Occipital lobe (tissue), 2 donors: ENCODE data around the gene ROBO1. TPM values are rescaled to one million over a fixed set of nuclear protein-coding genes. Genes with fewer than 3 reads are reported as not detected.

Source experiments
- DNase-seq: peaks from one replicate; lab custom pipeline; 2025; lab: John Stamatoyannopoulos, UW
- total RNA-seq: library from RNA; depleted of rRNA; stranded (reverse); fragments of >200 nt; gene quantifications from one replicate; pipeline ENCODE4 v1.2.3, GENCODE V29; 2014

The ROBO1 gene
- total RNA-seq, 1 donor from 2014 or later = 156 TPM

GRCh38 chr3:79094654-79095053 lies 673.1 kb downstream of the ROBO1 start:
- DNase-seq = no peak

GRCh38 chr3:79086514-79086913 lies 681.3 kb downstream of the ROBO1 start:
- peak; percentile 0 for DNase-seq

- DNase-seq = no peak
These were observed 682.6 kb downstream of the ROBO1 start for GRCh38 chr3:79085171-79085570.

GRCh38 chr3:79081335-79081734 lies 686.5 kb downstream of the ROBO1 start:
- DNase-seq = no peak

- DNase-seq = no peak
These were observed 693.2 kb downstream of the ROBO1 start for GRCh38 chr3:79074558-79074957.

GRCh38 chr3:79067734-79068133 lies 700.1 kb downstream of the ROBO1 start:
- DNase-seq = no peak

- no peak for DNase-seq
These were observed 701.3 kb downstream of the ROBO1 start for GRCh38 chr3:79066481-79066880.

- DNase-seq = no peak
These were observed 704.2 kb downstream of the ROBO1 start for GRCh38 chr3:79063624-79064023.

- no peak for DNase-seq
These were observed 710.0 kb downstream of the ROBO1 start for GRCh38 chr3:79057756-79058155.

- DNase-seq = no peak
These were observed 711.3 kb downstream of the ROBO1 start for GRCh38 chr3:79056498-79056897.

GRCh38 chr3:79052054-79052681 lies 715.6 kb downstream of the ROBO1 start:
- DNase-seq = no peak

GRCh38 chr3:79047581-79047980 lies 720.2 kb downstream of the ROBO1 start:
- no peak for DNase-seq

GRCh38 chr3:79041621-79042020 lies 726.2 kb downstream of the ROBO1 start:
- DNase-seq = no peak

GRCh38 chr3:79040701-79041100 lies 727.1 kb downstream of the ROBO1 start:
- no peak for DNase-seq

GRCh38 chr3:79040091-79040490 lies 727.7 kb downstream of the ROBO1 start:
- DNase-seq = no peak

- DNase-seq = no peak
These were observed 728.6 kb downstream of the ROBO1 start for GRCh38 chr3:79039192-79039591.

- no peak for DNase-seq
These were observed 729.2 kb downstream of the ROBO1 start for GRCh38 chr3:79038636-79039035.

- DNase-seq = no peak
These were observed 729.7 kb downstream of the ROBO1 start for GRCh38 chr3:79038057-79038456.

- DNase-seq = no peak
These were observed 735.0 kb downstream of the ROBO1 start for GRCh38 chr3:79032686-79033318.

- DNase-seq = no peak
These were observed 737.6 kb downstream of the ROBO1 start for GRCh38 chr3:79030157-79030556.

- DNase-seq = no peak
These were observed 738.9 kb downstream of the ROBO1 start for GRCh38 chr3:79028916-79029315.

- DNase-seq = no peak
These were observed 740.2 kb downstream of the ROBO1 start for GRCh38 chr3:79027593-79027992.

- no peak for DNase-seq
These were observed 747.9 kb downstream of the ROBO1 start for GRCh38 chr3:79019924-79020173.
